HCT116 (cell line): ENCODE measurements around the gene FOXN1. TPM values are rescaled to one million over a fixed set of nuclear protein-coding genes. Genes with fewer than 3 reads are reported as not detected.
"Not testable (repeated sequence)": the region's sequence is repeated elsewhere in the genome, so short reads cannot be mapped to it uniquely, and the experiment has no call there.

Source experiments
- ATAC-seq: fragments of 200-7000 bp; cut with Tn5 transposase; 2 replicates; pipeline ENCODE4 v1.9.1; 2020; ENCODE audit warnings: mild to moderate bottlenecking, moderate library complexity
- BruUV-seq: library from RNA; stranded (reverse); fragments of 400-500 nt; replicated peaks from 2 replicates; lab custom pipeline; 2021; lab: Mats Ljungman, UMichigan
- CTCF ChIA-PET: fragments of 300-600 bp; sonication (Branson Sonifier 250); formaldehyde crosslinking; loops from one replicate; lab custom pipeline; 2021; ENCODE audit warnings: antibody characterized with exemption; lab: Charles Lee
- POLR2A ChIA-PET: fragments of 300-600, 350-600 bp; sonication (Branson Sonifier 250); formaldehyde crosslinking; loops from one replicate; lab custom pipeline; 2021; ENCODE audit warnings: antibody characterized with exemption; lab: Charles Lee
- RAD21 ChIA-PET, 2 experiments: fragments of 300-600 bp; sonication (Branson Sonifier 250); formaldehyde crosslinking; loops; one replicate each; lab custom pipeline; 2023; ENCODE audit warnings: low total read pairs in 2 of 2; ENCODE audit not compliant: uncharacterized antibody in 2 of 2, unreplicated experiment in 2 of 2, low non-redundant PET in 1 of 2; lab: Charles Lee
- DNase-seq: peaks from one replicate; pipeline ENCODE4 v3.0.0-alpha.2; 2010; ENCODE audit warnings: low read depth, low spot score
- H2AFZ ChIP-seq: fragments of 200-600 bp; shearing (Covaris generic), sonication (generic); 2 replicates; pipeline ENCODE4 v1.6.1; 2017; ENCODE audit warnings: low read depth, mixed run types, mixed read lengths, antibody characterized with exemption, low read length; ENCODE audit not compliant: poor library complexity, severe bottlenecking
- H3K27ac ChIP-seq: 2 replicates; pipeline ENCODE4 v1.5.1; 2012; ENCODE audit warnings: low read depth, low read length
- H3K27me3 ChIP-seq: fragments of 200-600 bp; sonication (generic); 2 replicates; pipeline ENCODE4 v1.6.1; 2016; ENCODE audit warnings: mixed run types, low read length, mixed read lengths; ENCODE audit not compliant: insufficient read depth
- H3K36me3 ChIP-seq, 2 experiments: fragments of 200-500 bp in 1 of 2; fragments of 200-600 bp in 1 of 2; sonication (Bioruptor generic) in 1 of 2; sonication (generic) in 1 of 2; 2 replicates each; pipeline versions ENCODE4 v1.5.1 to v1.6.1; 2014 to 2016; ENCODE audit warnings: low read length in 2 of 2, inconsistent platforms in 1 of 2, mixed read lengths in 1 of 2, mixed run types in 1 of 2; ENCODE audit not compliant: insufficient read depth in 2 of 2, control insufficient read depth in 1 of 2
- H3K4me1 ChIP-seq, 2 experiments: fragments of 200-600 bp in 1 of 2; sonication (generic) in 1 of 2; 2 replicates each; pipeline versions ENCODE4 v1.5.1 to v1.6.1; 2012 to 2017; ENCODE audit warnings: low read length in 2 of 2, inconsistent platforms in 1 of 2, mild to moderate bottlenecking in 1 of 2, mixed read lengths in 1 of 2, mixed run types in 1 of 2, moderate library complexity in 1 of 2; ENCODE audit not compliant: insufficient read depth in 2 of 2, control insufficient read depth in 1 of 2
- H3K4me2 ChIP-seq: fragments of 200-600 bp; sonication (generic); 2 replicates; pipeline ENCODE4 v1.6.1; 2017; ENCODE audit warnings: mixed run types, low read length, mixed read lengths
- H3K4me3 ChIP-seq, 2 experiments: fragments of 200-600 bp in 1 of 2; sonication (generic) in 1 of 2; replicated peaks in 1 of 2; 2 replicates each; pipeline ENCODE4 v1.5.1; 2011 to 2016; ENCODE audit warnings: low read length in 2 of 2, control low read depth in 1 of 2, low read depth in 1 of 2, mild to moderate bottlenecking in 1 of 2, mixed read lengths in 1 of 2, mixed run types in 1 of 2
- H3K79me2 ChIP-seq: fragments of 200-600 bp; sonication (generic); 2 replicates; pipeline ENCODE4 v1.6.1; 2017; ENCODE audit warnings: mild to moderate bottlenecking, mixed run types, low read length, moderate library complexity, mixed read lengths; ENCODE audit not compliant: insufficient read depth
- H3K9ac ChIP-seq: fragments of 200-600 bp; sonication (generic); 2 replicates; pipeline ENCODE4 v1.6.1; 2016; ENCODE audit warnings: low read length, mixed read lengths
- H3K9me2 ChIP-seq: fragments of 200-600 bp; sonication (generic), shearing (Covaris generic); 2 replicates; pipeline ENCODE4 v1.6.1; 2017; ENCODE audit warnings: mixed run types, mild to moderate bottlenecking, moderate library complexity; ENCODE audit not compliant: insufficient read depth
- H3K9me3 ChIP-seq, 2 experiments: fragments of 200-500 bp in 1 of 2; fragments of 200-600 bp in 1 of 2; sonication (Bioruptor generic) in 1 of 2; sonication (generic) in 1 of 2; 2 replicates each; pipeline ENCODE4 v1.6.1; 2014 to 2017; ENCODE audit warnings: low read length in 2 of 2, mixed read lengths in 2 of 2, inconsistent platforms in 1 of 2, low read depth in 1 of 2, mild to moderate bottlenecking in 1 of 2, mixed run types in 1 of 2, moderate library complexity in 1 of 2; ENCODE audit not compliant: control insufficient read depth in 1 of 2, insufficient read depth in 1 of 2
- H4K20me1 ChIP-seq: fragments of 200-600 bp; sonication (generic), shearing (Covaris generic); 2 replicates; pipeline ENCODE4 v1.6.1; 2017; ENCODE audit warnings: mixed run types, mild to moderate bottlenecking, moderate library complexity; ENCODE audit not compliant: insufficient read depth
- CEBPB ChIP-seq: IDR thresholded peaks from 2 replicates; pipeline ENCODE4 v1.6.1; 2012; ENCODE audit warnings: low read depth
- EGR1 ChIP-seq: IDR thresholded peaks from 2 replicates; pipeline ENCODE4 v1.6.1; 2012; ENCODE audit warnings: low read depth
- ELF1 ChIP-seq: IDR thresholded peaks from 2 replicates; pipeline ENCODE4 v1.6.1; 2012; ENCODE audit warnings: low read depth, borderline replicate concordance
- EZH2 ChIP-seq: fragments of 200-600 bp; sonication (generic); IDR thresholded peaks from 2 replicates; pipeline ENCODE4 v1.6.1; 2017; ENCODE audit warnings: antibody characterized with exemption, mixed run types
- EZH2phosphoT487 ChIP-seq: fragments of 200-600 bp; IDR thresholded peaks from 2 replicates; pipeline ENCODE4 v1.6.1; 2018; ENCODE audit warnings: antibody characterized with exemption, borderline replicate concordance
- FOSL1 ChIP-seq: IDR thresholded peaks from 2 replicates; pipeline ENCODE4 v1.6.1; 2012; ENCODE audit warnings: low read depth
- JUND ChIP-seq: IDR thresholded peaks from 2 replicates; pipeline ENCODE4 v1.6.1; 2012
- POLR2A ChIP-seq: IDR thresholded peaks from 2 replicates; pipeline ENCODE4 v1.7.0; 2011; ENCODE audit warnings: borderline replicate concordance; ENCODE audit not compliant: insufficient read depth, insufficient read length; ENCODE audit errors: extremely low read depth
- POLR2AphosphoS5 ChIP-seq: IDR thresholded peaks from 2 replicates; pipeline ENCODE4 v1.6.1; 2011; ENCODE audit warnings: mild to moderate bottlenecking, low read depth, low read length, moderate library complexity
- SIN3A ChIP-seq: IDR thresholded peaks from 2 replicates; pipeline ENCODE4 v1.6.1; 2012; ENCODE audit warnings: low read depth
- SP1 ChIP-seq: IDR thresholded peaks from 2 replicates; pipeline ENCODE4 v1.6.1; 2012; ENCODE audit warnings: low read depth
- SRF ChIP-seq: IDR thresholded peaks from 2 replicates; pipeline ENCODE4 v1.6.1; 2012; ENCODE audit warnings: low read depth
- TCF7L2 ChIP-seq: IDR thresholded peaks from 2 replicates; pipeline ENCODE4 v1.7.0; 2011; ENCODE audit warnings: borderline replicate concordance, inconsistent platforms; ENCODE audit not compliant: insufficient read depth, insufficient read length; ENCODE audit errors: extremely low read depth
- YY1 ChIP-seq: IDR thresholded peaks from 2 replicates; pipeline ENCODE4 v1.6.1; 2011; ENCODE audit warnings: low read length, low read depth, moderate library complexity, mild to moderate bottlenecking; ENCODE audit not compliant: insufficient replicate concordance; ENCODE audit errors: extremely low read depth
- ZNF274 ChIP-seq: fragments of 200-500 bp; sonication (Bioruptor generic); IDR thresholded peaks from 2 replicates; pipeline ENCODE4 v1.6.1; 2014; ENCODE audit warnings: mild to moderate bottlenecking, low read depth, low read length, inconsistent platforms
- intact Hi-C: fragments of 100-400 bp; cut with micrococcal nuclease; formaldehyde crosslinking; loops from 2 replicates; pipeline ENCODE4 v1.10.0; 2022
- total RNA-seq: library from RNA; stranded (reverse); gene quantifications from one replicate; pipeline ENCODE4 v1.2.1, GENCODE V29; 2021; ENCODE audit not compliant: unreplicated experiment
- TF ChIP-seq, protein P1 (sequence below): IDR thresholded peaks from 2 replicates; pipeline ENCODE4 v1.6.1; 2012

The FOXN1 gene
- total RNA-seq, 1 experiment from 2014 or later, result not detected

DNA sequence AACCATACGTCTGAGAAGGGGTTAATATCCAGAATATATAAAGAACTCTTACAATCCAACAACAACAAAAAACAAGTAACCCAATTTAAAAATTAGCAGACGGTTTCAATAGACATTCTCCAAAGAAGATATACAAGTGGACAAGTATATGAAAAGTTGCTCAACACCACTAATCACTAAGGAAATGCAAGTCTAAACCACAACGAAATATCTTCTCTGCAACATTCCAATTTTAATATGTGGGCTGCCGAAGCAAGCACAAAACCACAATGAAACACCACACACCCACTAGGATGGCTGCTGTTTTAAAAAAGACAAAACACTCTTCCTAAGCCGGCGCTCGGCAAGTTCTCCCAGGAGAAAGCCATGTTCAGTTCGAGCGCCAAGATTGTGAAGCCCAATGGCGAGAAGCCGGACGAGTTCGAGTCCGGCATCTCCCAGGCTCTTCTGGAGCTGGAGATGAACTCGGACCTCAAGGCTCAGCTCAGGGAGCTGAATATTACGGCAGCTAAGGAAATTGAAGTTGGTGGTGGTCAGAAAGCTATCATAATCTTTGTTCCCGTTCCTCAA, 38.6 kb upstream of the FOXN1 start:
- Histone ChIP-seq H3K4me2 (no peak overlapping the region), H3K27ac (no peak overlapping the region), H3K9me2 (no peaks in the 10 kb centered on the region), H3K79me2 (no peaks in the 10 kb centered on the region), H3K9ac (no peak overlapping the region), H3K27me3 (peaks cover 42% of the 10 kb centered on the region), H3K4me1 (no peaks in the 10 kb centered on the region), H3K4me3 (no peak overlapping the region), H4K20me1 (no peaks in the 10 kb centered on the region), H3K9me3 (no peaks in the 10 kb centered on the region), H3K36me3 (no peaks in the 10 kb centered on the region), H2AFZ (no peak overlapping the region)
- ChIA-PET CTCF (no interaction called here), RAD21 (no interaction called here), POLR2A (no interaction called here)
- no TSS peak for BruUV-seq
- no peak for DNase-seq
- no peak for ATAC-seq
- TF ChIP-seq, protein P1, sequence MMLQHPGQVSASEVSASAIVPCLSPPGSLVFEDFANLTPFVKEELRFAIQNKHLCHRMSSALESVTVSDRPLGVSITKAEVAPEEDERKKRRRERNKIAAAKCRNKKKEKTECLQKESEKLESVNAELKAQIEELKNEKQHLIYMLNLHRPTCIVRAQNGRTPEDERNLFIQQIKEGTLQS, result no peak
- TF ChIP-seq POLR2AphosphoS5, result no peak
- TF ChIP-seq EZH2, result no peak
- no peak for TF ChIP-seq EZH2phosphoT487
- TF ChIP-seq POLR2A, result no peak
- no peak for TF ChIP-seq CEBPB
- TF ChIP-seq FOSL1, result no peak
- TF ChIP-seq JUND, result no peak
- TF ChIP-seq EGR1, result no peak
- no peak for TF ChIP-seq YY1
- no peak for TF ChIP-seq SIN3A
- no peak for TF ChIP-seq SRF
- no peak for TF ChIP-seq TCF7L2
- TF ChIP-seq ZNF274, result no peak
- no peak for TF ChIP-seq ELF1
- TF ChIP-seq SP1, result no peak
- intact Hi-C loops, result no loop called here

DNA sequence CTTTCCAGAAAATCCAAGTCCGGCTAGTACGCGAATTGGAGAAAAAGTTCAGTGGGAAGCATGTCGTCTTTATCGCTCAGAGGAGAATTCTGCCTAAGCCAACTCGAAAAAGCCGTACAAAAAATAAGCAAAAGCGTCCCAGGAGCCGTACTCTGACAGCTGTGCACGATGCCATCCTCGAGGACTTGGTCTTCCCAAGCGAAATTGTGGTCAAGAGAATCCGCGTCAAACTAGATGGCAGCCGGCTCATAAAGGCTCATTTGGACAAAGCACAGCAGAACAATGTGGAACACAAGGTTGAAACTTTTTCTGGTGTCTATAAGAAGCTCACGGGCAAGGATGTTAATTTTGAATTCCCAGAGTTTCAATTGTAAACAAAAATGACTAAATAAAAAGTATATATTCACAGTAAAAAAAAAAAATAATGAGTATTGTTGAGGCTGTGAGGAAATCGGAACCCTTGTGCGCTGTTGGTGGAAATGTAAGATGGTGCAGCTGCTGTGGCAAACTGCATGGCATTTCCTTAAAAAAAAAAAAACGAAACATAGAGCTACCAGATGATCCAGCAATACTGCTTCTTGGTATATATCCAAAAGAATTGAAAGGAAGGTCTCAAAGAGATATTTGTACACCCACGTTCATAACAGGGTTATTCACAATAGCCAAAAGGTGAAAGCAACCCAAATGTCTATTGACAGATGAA, 38.0 kb upstream of the FOXN1 start:
- RAD21 ChIA-PET, H3K9ac ChIP-seq, POLR2A ChIA-PET, H4K20me1 ChIP-seq, H3K4me2 ChIP-seq, DNase-seq, H3K36me3 ChIP-seq, CTCF ChIA-PET, H2AFZ ChIP-seq, H3K9me2 ChIP-seq, BruUV-seq, H3K9me3 ChIP-seq, H3K4me1 ChIP-seq, ATAC-seq, H3K4me3 ChIP-seq, H3K27ac ChIP-seq, H3K79me2 ChIP-seq, intact Hi-C loops: not testable (repeated sequence)
- peaks cover 42% of the 10 kb centered on the region for H3K27me3 ChIP-seq
